OCI-M1 (cell line): ENCODE data around the gene TCERG1.

Source experiments
- DNase-seq: peaks from one replicate; lab custom pipeline; 2025; lab: John Stamatoyannopoulos, UW

TCERG1 gene

DNA sequence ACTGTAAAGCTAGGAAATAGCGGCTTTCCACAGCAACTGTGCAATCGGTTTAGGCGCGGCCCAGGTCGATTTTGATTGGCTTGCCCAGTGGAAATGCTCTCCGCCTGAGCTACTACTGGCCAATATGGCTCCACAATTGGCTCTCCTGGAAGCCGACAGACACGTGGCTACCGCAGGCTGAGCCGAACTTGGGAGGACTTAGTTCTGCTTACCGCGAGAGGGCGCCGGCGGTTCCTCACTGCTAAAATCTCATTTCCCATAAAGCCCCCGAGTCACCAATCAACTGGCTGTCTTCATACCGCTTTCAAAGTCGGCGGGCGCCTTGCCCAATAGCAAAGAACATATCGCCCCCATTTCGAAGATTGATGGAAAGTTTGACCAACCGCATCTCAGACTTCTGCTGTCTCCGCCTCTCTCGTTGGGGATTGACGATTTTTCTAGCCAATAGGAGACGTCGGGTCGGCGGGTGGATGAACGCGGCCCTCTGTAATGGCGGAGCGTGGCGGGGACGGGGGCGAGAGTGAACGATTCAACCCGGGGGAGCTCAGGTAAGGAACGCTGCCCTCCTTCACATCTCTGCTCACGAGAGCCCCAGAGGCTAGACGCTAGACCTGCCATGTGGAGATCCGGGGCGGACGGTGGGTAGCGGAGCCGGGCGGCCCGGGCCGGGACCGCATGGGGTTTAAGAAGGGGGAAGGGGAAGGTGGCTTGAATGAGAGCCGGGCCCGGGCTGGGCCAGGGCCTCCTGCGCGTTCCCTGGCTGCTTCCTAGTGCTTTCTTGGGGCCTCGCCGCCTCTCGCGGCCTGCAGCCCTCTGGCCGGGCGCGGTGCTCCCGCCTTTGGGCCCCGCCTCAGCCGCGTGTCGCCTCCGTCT is at the start of gene TCERG1:
Gene TCERG1 (plus strand): TSS at position 473 of the 873 bp plus-strand sequence. CDS start 17 bp downstream, at position 490.
- DNase-seq, result peak; percentile 99

DNA sequence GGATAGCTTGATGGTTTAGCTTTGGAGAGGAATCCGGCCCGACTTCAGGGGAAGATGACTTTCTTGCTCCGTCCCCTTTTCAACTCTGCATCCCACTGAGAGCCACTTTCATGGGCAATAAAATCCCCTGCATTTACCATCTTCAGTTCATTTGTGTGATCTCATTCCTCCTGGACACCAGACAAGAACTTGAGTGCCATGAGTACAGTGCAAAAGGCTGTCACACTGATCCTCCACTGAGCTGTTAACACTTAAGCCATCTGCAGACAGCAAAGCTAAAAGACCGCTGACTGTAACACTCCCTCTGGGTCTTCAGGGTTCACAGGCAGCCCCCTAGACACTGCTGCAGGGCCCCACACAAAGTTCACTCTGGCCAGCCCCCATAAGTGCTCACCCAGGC is 48.3 kb upstream of the TCERG1 start:
- no peak for DNase-seq

DNA sequence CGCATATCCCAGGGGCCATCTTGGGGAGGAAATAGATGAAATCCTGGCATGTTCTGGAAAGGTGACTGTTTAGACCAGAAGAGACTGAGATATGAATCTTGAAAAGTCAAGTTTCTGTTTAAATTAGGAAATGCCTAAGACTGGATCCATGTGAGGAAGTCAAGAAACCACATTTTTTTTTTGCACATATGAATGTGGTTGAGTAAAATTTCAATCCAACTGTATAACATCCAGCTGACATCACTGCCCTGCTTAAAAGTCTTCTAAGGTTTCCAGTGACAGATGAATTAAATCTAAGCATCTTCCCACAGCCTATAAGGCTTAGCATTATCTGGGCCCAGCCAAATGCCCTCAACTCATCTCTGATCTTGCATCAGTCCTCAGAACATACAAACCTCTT is 47.7 kb upstream of the TCERG1 start:
- DNase-seq, result peak; percentile 25

DNA sequence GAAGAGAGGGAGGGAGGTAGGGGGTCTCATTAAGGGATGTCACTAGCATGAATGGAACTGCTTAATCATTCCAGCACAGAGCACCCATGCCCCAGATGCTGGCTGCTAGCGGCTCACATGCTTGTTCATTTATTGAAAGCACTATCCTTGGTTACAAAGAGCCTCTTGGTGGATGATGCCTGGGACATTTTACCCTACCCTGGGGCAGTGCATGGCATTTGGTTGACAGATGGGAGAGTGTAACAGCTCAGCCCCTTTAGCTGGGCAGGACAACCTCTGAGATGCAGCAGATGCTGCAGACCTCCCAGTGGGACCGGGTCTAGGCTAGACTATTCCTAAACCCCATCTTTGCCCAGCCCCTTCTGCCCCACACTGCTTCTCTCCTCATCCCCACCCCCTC is 46.9 kb upstream of the TCERG1 start:
- DNase-seq, result no peak

DNA sequence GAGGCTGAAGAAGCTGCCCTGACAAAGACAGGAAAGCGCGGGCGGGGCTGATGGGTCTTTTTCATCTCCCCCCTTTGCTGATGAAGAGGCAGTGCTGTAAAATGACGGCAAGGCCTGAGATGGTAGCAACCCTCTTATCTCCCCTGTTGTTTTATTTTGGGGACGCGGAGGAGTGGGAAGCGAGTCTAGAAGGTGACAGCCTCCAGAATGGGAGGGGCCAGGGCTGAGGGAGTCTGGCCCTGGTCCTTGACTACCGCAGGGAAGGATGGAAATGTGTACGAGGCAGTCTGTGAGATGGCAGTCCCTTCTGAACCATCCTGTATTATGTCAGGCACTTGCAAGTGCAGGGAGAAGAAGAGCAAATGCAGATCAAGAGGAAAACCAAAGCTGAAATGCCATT is 46.1 kb upstream of the TCERG1 start:
- no peak for DNase-seq

DNA sequence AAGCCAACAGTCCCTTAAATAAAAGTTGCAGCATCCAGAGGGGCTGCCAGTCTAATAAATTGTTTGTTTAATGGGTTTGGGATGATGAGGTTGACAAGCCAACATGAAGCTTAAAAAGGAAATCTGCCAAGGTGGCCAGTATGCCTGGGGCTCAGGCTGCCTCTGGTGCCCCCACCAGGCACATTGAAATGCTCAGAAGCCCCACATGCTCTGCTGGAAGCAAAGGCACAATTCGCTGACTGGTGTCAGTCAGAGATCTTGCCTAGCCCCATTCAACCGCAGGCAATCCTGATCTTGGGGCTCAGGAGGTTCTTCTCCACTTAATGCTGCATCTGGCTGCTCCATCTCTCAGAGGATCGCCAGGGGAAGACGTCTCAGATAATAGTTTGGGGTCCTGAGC is 44.2 kb upstream of the TCERG1 start:
- no peak for DNase-seq

DNA sequence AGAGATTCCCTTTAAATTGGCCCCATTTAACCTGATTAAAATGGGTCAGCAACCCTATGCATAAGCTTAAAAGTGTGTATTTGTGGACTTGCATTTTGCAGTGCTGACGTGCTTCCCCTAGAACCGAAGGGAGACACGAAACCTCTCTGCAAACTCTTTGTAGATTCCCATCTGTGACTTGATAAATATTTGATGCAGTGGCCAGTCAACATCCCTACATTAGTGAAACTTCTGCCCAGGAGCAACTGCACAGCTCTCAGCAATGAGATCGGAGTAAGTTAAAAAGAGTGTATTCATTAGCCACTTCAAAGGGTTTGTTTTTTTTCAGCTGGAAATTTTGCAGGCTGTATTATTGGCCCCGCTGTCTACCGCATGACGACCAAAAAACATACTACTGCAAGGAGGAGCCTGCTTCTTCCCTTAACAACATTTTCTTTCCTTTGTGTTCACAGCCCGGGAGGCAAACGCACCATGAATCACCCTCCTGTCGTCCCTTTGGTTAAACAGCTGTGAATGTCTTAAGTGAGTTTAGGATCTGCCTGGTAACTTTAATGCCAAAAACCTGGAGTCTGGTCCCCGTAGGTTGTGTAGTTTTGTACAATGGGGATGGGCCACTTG is 38.0 kb upstream of the TCERG1 start:
- no peak for DNase-seq

DNA sequence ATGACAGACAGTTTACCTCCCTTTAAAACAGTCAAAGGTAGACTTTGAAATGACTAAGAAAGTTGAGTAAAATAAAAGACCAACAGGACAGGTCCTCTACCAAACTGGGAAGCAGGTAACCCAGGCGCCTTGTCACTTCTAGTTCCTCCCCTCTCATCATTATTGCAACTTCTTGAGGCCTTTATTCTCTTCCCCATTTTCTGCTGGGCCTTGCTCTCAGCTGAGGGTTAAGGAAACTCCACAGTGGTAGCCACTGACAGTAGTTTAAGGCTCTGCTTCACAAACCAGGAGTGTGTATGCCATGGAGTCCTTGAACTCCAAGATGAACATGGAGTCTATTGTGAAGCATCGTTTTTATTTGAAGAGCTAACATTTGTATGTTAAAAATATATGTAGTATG is 36.9 kb upstream of the TCERG1 start:
- no peak for DNase-seq

DNA sequence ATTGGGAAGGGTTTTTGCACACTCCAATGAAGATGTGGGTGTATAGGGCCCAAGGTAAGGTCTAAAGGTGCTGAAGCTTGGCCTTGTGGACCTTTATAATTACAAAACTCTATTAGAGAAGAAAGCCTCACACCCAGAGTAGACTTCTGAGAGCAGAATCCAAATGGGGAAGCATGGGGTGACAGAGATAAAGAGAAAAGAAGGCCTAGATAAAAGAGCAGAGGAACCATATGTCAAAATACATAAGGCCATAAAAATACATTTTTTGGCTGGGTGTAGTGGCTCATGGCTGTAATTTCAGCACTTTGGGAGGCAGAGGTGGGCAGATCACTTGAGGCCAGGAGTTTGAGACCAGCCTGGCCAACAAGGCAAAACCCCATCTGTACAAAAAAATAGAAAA is 27.4 kb upstream of the TCERG1 start:
- peak; percentile 51 for DNase-seq

DNA sequence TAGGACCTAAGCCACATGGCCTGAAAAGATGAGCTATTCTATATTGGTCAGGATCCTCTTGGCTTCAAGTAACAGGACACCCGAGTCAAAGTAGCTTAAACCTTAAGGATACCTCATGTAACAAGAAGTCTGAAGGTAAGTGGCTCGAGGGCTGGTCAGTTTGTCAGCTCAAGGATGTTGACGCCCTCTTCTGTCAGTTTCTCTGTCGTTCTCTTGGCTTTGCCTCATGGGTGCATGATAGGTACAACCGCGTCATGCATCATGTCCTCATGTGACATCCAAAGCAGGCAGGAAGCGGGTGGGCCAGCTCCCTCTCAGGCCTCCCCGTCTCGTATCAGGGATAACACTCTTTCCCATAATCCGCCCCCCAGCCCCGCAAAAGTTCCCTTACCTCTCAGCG is 22.1 kb upstream of the TCERG1 start:
- DNase-seq, result no peak

DNA sequence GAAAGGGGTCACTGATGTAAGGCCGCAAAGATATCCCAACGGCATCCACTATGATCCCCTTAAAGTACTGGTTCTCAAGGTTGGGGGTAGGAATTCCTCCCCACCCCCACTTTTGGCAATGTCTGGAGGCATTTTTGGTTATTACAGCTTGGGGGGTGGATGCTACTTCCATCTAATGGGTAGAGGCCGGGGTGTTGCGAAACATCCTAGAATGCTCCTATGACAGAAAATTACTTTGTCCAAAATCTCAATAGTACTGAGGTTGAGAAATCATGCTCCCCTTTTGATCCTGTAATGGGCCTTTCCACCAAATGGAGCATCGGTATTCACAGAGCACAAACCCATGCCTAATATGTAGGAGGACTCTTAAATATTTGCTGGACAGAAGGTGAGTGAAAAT is 20.8 kb upstream of the TCERG1 start:
- no peak for DNase-seq

DNA sequence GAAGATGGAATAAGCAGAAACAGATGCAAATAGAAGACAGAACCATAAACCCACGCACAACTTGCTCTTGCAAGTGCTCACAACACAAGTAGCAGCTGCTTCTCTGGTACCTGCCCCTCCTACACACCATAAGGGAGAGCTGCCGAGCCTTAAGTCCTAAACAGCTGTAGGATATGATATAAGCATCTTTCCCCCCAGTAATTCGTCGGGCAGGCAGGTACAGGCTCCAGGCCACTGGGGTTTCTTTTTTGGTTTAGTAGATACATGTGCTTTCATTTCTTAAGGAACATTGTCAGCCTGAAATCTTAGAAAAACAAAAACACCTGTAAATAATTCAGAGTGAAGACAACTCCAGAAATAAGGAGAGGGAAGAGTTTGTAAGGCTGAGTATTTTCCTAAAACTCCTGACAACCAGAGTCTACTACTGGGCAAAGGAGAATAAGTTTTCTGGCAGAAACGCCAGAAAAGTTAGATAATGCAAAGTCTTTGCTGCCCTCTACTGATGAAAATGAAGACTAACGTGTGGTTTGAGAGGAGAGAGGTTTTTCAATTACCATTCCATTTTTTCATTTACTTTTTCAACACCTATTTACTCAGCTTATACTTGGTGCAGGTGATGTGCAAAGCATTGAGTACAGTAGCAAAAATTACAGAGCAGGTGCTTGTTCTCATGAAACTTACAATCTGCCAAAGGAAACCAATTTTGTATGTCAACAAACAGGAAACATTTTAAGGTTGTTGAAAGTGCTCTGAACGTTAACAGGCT is 20.1 kb upstream of the TCERG1 start:
- DNase-seq, result peak; percentile 79

DNA sequence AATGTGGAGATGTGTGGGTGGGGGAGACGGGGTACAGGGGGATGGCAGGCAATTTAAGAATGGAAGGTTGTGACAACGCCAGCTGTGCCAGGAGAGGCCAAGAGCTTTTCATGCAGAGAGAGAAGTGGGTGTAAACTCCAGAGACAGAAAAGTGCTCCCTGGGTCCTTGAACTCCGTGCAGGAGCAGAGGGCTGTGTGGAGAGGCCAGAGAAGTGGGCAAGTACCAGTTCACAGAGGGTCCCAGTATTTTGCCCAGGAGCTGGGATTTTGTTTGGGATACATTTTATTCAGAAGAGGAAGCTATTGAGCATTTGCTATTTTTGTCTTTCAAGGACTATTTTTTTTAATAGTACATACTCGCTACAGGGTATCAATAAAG is 19.5 kb upstream of the TCERG1 start:
- DNase-seq, result no peak

DNA sequence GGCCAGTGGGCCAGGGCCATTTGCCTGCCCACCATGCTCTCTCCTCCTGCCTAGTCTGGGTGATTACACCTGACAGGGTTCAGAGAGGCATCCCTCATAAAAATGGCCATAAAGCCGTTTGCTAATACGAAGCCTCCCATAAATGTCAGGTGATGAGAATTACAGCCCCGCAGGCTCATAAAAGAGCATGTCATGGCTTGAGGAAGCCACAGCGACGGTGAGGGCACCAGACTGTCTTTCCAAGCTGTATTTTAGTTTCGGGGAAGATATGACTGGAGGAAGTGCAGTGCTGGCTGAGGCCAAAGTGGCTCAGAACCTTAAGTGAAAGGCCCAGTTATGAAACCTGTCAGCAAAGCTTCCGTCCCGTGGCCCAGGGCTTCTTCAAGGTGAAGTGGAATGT is 18.5 kb upstream of the TCERG1 start:
- DNase-seq, result no peak

DNA sequence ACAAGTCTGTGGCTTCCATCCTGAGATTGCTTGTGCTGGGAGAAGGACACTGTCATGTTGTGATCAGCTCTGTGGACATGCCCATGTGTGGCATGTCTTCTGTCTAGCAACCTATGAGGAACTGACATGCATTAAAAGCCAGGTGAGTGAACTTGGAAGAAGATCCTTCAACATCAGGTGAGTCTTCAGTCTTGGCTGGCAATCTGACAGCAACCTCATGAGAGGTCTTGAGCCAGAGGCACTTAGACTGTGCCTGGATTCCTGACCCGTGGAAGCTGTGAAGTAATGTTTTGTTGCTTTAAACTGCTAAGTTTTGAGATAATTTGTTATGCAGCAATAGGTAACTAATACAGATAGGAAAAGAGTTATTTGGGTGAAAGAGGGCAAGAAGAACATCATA is 6.8 kb upstream of the TCERG1 start:
- DNase-seq, result no peak

DNA sequence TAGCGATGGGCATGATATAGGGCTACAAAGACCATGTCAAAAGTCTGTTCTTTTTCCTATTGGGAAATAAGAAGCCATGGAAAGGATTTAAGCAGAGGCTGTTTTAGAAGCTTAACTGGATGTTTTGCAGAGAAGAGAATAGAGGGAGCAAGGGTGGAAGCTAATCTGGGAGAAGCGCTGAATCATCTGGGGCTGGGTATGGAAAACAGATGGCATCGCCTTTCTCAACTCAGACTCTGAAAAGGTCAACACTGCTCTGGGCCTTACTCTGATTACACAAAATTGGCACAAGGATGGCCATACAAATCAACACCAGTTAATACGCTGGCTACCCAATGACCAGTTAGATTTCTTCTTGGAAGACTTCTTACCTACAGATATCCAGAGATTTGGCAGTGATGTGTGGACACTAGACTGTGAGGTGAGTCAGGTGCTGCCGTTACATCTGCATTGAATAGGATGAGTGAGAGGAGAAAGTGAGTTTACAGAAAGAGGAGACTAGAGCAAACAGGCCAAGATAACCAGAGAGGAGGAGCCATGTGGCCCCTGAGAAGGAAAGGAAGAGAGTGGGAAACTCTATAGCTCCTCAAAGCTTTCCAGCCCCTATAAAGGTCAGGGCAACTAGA is 6.2 kb upstream of the TCERG1 start:
- no peak for DNase-seq

DNA sequence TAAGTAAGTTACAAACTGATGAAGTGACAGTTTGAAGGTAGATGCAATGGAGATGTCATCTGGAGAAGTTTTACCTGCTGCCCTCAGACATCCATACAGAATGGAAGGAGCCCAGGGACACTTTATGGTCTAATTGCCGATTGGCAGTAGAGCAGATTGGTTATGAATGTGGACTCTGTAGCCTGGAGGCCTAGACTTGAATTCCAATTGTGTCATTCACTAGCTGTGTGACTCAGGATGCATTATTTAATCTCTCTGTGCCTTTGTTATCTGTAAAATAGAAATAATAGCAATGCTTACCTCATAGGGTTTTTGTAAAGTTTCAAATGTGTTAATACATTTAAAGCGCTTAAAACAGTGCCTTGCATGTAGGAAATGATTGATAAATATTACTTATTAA is 5.2 kb upstream of the TCERG1 start:
- DNase-seq, result no peak

DNA sequence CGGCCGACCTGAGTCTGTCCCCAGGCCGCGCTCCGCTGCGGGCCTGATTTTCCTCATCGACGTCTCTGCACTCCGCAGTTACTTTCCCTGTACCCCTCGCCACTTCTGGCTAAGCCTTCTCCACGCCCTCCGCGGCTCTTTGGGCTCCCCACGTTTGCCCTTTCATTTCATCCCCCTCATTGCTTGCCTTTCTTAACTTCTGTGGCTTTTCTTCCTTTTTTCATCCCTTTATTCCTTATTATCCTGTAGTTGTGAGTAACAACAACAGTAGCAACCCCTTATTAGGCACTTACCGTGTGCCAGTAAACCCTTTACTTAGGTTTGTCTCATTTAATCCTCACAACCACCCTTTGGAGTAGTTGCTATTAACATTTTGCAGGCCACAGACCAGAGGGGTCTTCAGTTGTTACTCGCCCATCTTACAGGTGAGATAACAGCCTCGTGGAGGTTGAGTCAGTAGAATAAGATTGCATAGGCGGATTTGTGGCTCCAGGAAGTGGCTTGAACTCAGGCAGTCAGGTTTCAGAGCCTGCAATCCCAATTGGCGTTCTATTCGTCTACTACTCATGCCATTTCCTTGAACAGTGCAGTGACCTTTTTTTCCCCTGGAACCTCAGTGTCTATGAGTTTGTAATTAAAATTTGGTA is 724 bp downstream of the TCERG1 start:
- peak; percentile 56 for DNase-seq

DNA sequence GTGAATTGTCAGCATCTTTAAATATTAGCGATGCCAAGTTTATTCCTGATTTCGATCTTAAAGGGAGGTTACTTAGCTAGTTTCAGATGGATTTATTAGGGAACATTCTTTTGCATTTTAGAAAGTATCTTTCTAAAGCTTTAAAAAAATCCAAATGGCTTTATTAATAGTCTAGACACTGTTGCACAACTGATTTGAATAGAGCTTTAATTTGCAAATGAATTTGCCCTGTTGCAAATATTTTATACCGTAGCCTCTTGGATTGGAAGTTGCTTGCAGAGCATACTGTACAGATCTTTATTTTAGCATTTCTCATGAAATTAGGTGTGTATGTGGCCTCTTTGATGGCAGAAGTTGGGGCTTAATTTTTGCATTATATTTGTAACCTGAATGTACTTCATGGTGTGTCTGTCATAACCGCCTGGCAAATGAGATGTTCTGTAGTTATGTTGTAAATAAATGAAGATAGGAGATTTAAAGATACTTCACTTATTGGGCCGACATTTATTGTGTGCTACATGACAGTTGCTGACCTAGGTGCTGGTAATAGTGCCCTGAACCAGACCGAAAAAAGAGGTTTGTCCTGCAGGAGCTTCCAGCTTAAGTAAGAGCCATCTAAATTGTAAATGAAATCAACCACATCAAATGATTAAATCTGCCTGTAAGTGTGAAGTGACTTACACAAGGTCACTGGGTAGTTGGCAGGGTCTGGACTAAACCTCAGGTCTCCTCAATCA is 1.8 kb downstream of the TCERG1 start:
- peak; percentile 10 for DNase-seq

DNA sequence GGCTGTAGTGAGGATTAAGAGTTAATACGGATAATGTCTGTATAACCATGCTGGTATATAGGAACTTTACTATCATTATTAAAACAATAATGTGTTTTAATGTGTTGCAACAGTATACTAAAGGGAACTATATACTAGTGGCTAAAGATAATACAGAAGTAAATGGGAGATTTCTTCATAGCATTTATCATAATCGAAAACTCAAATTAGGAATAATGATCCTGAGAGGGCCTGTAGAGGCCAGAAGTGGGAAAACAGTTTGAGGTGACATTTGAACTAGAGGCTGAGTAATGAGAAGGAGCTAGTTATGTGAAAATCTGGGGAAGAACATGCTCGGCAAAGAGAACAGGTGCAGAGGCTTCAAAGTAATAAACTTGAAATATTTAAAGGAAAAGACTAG is 2.9 kb downstream of the TCERG1 start:
- DNase-seq, result no peak

DNA sequence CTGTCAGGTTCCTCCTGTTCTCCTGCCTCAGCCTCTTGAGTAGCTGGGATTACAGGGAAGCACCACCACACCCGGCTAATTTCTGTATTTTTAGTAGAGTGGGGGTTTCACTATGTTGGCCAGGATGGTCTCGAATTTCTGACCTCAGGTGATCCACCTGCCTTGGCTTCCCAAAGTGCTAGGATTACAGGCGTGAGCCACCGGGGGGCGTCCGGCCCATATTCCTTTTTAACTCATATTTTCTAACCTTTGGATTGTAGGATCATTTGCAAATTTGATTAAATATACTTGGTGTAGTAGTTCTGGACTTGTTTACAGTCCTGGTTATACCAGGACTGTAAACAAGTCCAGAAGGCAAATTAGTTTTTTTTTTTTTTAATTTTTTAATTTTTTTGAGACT is 4.3 kb downstream of the TCERG1 start:
- DNase-seq, result no peak
